Hematopoietic multipotent progenitor cell treated with erythropoietin and hydrocortisone succinate and interleukin-3 and kit ligand, for 8 days (in vitro differentiated cells): ENCODE measurements around the gene TESPA1.
"Not testable (repeated sequence)": the region's sequence is repeated elsewhere in the genome, so short reads cannot be mapped to it uniquely, and the experiment has no call there.

Experiments used
- DNase-seq: peaks from one replicate; pipeline ENCODE4 v3.0.0-alpha.2; 2015

Gene TESPA1

GRCh38 chr12:54984658-54985376 is at the start of gene TESPA1:
TESPA1 (minus strand) TSS chr12:54984762; CDS start chr12:54974562, 10,200 bp downstream.
- peak; percentile 90 for DNase-seq

GRCh38 chr12:55034218-55034617 is 49.7 kb upstream of the TESPA1 start:
- no peak for DNase-seq

GRCh38 chr12:55025508-55025907 is 40.9 kb upstream of the TESPA1 start:
- DNase-seq: no peak

GRCh38 chr12:55024575-55024974 is 40.0 kb upstream of the TESPA1 start:
- no peak for DNase-seq

GRCh38 chr12:55019784-55020183 is 35.2 kb upstream of the TESPA1 start, which contains the start of gene NEUROD4:
NEUROD4 (plus strand) TSS chr12:55019974; CDS start chr12:55026440, 6,466 bp downstream.
- DNase-seq: peak; percentile 32

GRCh38 chr12:55017416-55017925 is 32.9 kb upstream of the TESPA1 start:
- no peak for DNase-seq

GRCh38 chr12:55008944-55009585 is 24.5 kb upstream of the TESPA1 start:
- DNase-seq: no peak

- DNase-seq: no peak
Observed at GRCh38 chr12:55002355-55002754, 17.8 kb upstream of the TESPA1 start.

GRCh38 chr12:55001198-55001868 is 16.8 kb upstream of the TESPA1 start:
- no peak for DNase-seq

GRCh38 chr12:54998958-54999510 is 14.5 kb upstream of the TESPA1 start:
- DNase-seq: no peak

- DNase-seq: no peak
Observed at GRCh38 chr12:54997929-54998522, 13.5 kb upstream of the TESPA1 start.

GRCh38 chr12:54996205-54996604 is 11.6 kb upstream of the TESPA1 start:
- no peak for DNase-seq

- peak; percentile 83 for DNase-seq
Observed at GRCh38 chr12:54993181-54993835, 8.7 kb upstream of the TESPA1 start.

- no peak for DNase-seq
Observed at GRCh38 chr12:54991991-54992375, 7.4 kb upstream of the TESPA1 start.

GRCh38 chr12:54991161-54991990 is 6.8 kb upstream of the TESPA1 start:
- DNase-seq: no peak

GRCh38 chr12:54989829-54990228 is 5.3 kb upstream of the TESPA1 start:
- DNase-seq: no peak

GRCh38 chr12:54988402-54989054 is 4.0 kb upstream of the TESPA1 start:
- DNase-seq: peak; percentile 89

- peak; percentile 90 for DNase-seq
Observed at GRCh38 chr12:54987611-54988231, 3.2 kb upstream of the TESPA1 start.

- DNase-seq: not testable (repeated sequence)
Observed at GRCh38 chr12:54986773-54987172, 2.2 kb upstream of the TESPA1 start.

- no peak for DNase-seq
Observed at GRCh38 chr12:54983536-54984101, 943 bp downstream of the TESPA1 start.
